Prostate gland (tissue), 2 donors: Measurements from ENCODE around the gene ARHGAP31. TPM values are rescaled to one million over a fixed set of nuclear protein-coding genes. Genes with fewer than 3 reads are reported as not detected.

ENCODE experiments used
- DNase-seq: peaks from one replicate; pipeline ENCODE4 v3.0.0-alpha.2; 2019; ENCODE audit warnings: low spot score
- H3K27ac ChIP-seq, 2 donors: fragments of 200-600 bp; sonication (generic); 2 replicates each; pipeline ENCODE4 v1.5.1; 2017 to 2019
- H3K27me3 ChIP-seq: fragments of 200-600 bp; sonication (generic); replicated peaks from 2 replicates; pipeline ENCODE4 v1.5.1; 2019; ENCODE audit not compliant: insufficient read depth
- H3K36me3 ChIP-seq, 2 donors: fragments of 200-600 bp; sonication (generic); 1 replicate in 1 of 2; 2 replicates in 1 of 2; pipeline versions ENCODE4 v1.5.1 to v1.8.1; 2017 to 2019
- H3K4me1 ChIP-seq: fragments of 200-600 bp; sonication (generic); replicated peaks from 2 replicates; pipeline ENCODE4 v1.5.1; 2019
- H3K4me3 ChIP-seq, 2 donors: fragments of 200-600 bp; sonication (generic); 2 replicates each; pipeline ENCODE4 v1.5.1; 2017 to 2019
- H3K9me3 ChIP-seq: fragments of 200-600 bp; sonication (generic); 2 replicates; pipeline ENCODE4 v1.5.1; 2017
- POLR2A ChIP-seq: fragments of 450-650 bp; IDR thresholded peaks from one replicate; pipeline ENCODE4 v1.6.1; 2016; ENCODE audit warnings: antibody characterized with exemption, mild to moderate bottlenecking
- POLR2AphosphoS5 ChIP-seq: sonication (generic); formaldehyde crosslinking; IDR thresholded peaks from one replicate; pipeline ENCODE4 v1.6.1; 2017; ENCODE audit warnings: antibody characterized with exemption
- WGBS: methylation state at CpG from one replicate; pipeline ENCODE4 v1.1.5; 2018; 5-methylcytosine and 5-hydroxymethylcytosine counted together
- intact Hi-C: fragments of 100-400 bp; cut with DNase I; formaldehyde crosslinking; loops from one replicate; pipeline ENCODE4 v1.14.2; 2022
- total RNA-seq, 2 donors: library from RNA; depleted of rRNA; stranded (reverse); fragments of >200 nt; gene quantifications; one replicate each; pipeline ENCODE4 v1.1.0, GENCODE V29; 2016
- TF ChIP-seq, protein P1 (sequence below), 4 experiments: fragments of 200-600 bp in 2 of 4; fragments of 450-650 bp in 2 of 4; sonication (generic) in 2 of 4; IDR thresholded peaks; 1 replicate in 3 of 4; 2 replicates in 1 of 4; pipeline ENCODE4 v1.5.1; 2016 to 2019; ENCODE audit warnings: antibody characterized with exemption in 4 of 4, mild to moderate bottlenecking in 2 of 4, moderate library complexity in 2 of 4

ARHGAP31 gene
- total RNA-seq, 2 donors from 2014 or later: 6.5 to 10.7 TPM

- intact Hi-C loops: no loop called here
- no peak overlapping the region for H3K4me3 ChIP-seq
- TF ChIP-seq POLR2A (no peak), POLR2AphosphoS5 (no peak)
- TF ChIP-seq, protein P1, sequence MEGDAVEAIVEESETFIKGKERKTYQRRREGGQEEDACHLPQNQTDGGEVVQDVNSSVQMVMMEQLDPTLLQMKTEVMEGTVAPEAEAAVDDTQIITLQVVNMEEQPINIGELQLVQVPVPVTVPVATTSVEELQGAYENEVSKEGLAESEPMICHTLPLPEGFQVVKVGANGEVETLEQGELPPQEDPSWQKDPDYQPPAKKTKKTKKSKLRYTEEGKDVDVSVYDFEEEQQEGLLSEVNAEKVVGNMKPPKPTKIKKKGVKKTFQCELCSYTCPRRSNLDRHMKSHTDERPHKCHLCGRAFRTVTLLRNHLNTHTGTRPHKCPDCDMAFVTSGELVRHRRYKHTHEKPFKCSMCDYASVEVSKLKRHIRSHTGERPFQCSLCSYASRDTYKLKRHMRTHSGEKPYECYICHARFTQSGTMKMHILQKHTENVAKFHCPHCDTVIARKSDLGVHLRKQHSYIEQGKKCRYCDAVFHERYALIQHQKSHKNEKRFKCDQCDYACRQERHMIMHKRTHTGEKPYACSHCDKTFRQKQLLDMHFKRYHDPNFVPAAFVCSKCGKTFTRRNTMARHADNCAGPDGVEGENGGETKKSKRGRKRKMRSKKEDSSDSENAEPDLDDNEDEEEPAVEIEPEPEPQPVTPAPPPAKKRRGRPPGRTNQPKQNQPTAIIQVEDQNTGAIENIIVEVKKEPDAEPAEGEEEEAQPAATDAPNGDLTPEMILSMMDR (IDR thresholded peaks at IDR 0.05): no peak
- no peaks in the 10 kb centered on the region for H3K4me1 ChIP-seq
- no peaks in the 10 kb centered on the region for H3K36me3 ChIP-seq
- H3K27me3 ChIP-seq: no peaks in the 10 kb centered on the region
- 98% methylated on average over 4 of the region's 4 CpGs for WGBS
- no peak overlapping the region for H3K27ac ChIP-seq
- H3K9me3 ChIP-seq: no peaks in the 10 kb centered on the region
- no peak for DNase-seq
Measured at GRCh38 chr3:119375510-119375909, 81.3 kb downstream of the ARHGAP31 start.

DNA sequence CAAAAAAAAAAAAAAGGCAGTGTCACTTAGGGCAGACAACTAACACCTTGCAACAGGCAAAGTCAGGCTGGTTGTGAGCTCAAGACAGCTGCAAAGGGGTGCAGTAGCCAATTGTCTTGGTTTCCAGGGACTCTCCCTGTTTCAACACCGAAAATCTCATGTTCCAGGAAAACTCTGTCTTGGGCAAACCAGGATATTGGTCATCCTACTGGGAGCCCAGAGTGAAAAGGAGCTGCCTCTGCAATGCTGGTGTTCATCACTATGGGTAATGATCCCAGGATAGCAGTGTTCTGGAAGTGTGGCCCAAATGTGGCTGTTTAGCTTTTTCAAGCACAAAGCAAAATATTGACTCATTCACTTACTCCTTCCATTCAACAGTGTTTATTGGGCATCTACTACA lies 82.6 kb downstream of the ARHGAP31 start:
- Histone ChIP-seq H3K36me3 (no peaks in the 10 kb centered on the region), H3K4me3 (no peak overlapping the region), H3K4me1 (no peaks in the 10 kb centered on the region), H3K27ac (no peak overlapping the region), H3K27me3 (no peaks in the 10 kb centered on the region), H3K9me3 (no peaks in the 10 kb centered on the region)
- intact Hi-C loops: no loop called here
- WGBS: 90% methylated on average over 1 of the region's 1 CpG
- TF ChIP-seq POLR2AphosphoS5 (no peak), POLR2A (no peak)
- TF ChIP-seq, protein P1 (IDR thresholded peaks at IDR 0.05): no peak
- no peak for DNase-seq

GRCh38 chr3:119378259-119378803 lies 84.1 kb downstream of the ARHGAP31 start:
- Histone ChIP-seq H3K27ac (no peak overlapping the region), H3K4me3 (no peak overlapping the region), H3K27me3 (no peaks in the 10 kb centered on the region), H3K9me3 (no peaks in the 10 kb centered on the region), H3K4me1 (no peaks in the 10 kb centered on the region), H3K36me3 (no peaks in the 10 kb centered on the region)
- TF ChIP-seq, protein P1 (IDR thresholded peaks at IDR 0.05): no peak
- TF ChIP-seq POLR2AphosphoS5: no peak
- no peak for TF ChIP-seq POLR2A
- DNase-seq: no peak
- 72% methylated on average over 8 of the region's 8 CpGs for WGBS
- intact Hi-C loops: no loop called here

- WGBS: 67% methylated on average over 3 of the region's 3 CpGs
- no peak overlapping the region for H3K27ac ChIP-seq
- intact Hi-C loops: no loop called here
- H3K9me3 ChIP-seq: no peaks in the 10 kb centered on the region
- H3K36me3 ChIP-seq: no peaks in the 10 kb centered on the region
- no peak for DNase-seq
- TF ChIP-seq, protein P1 (IDR thresholded peaks at IDR 0.05): no peak
- TF ChIP-seq POLR2AphosphoS5: no peak
- TF ChIP-seq POLR2A: no peak
- H3K4me1 ChIP-seq: no peaks in the 10 kb centered on the region
- no peak overlapping the region for H3K4me3 ChIP-seq
- no peaks in the 10 kb centered on the region for H3K27me3 ChIP-seq
Measured at GRCh38 chr3:119380697-119381096, 86.5 kb downstream of the ARHGAP31 start.

- Histone ChIP-seq H3K9me3 (no peaks in the 10 kb centered on the region), H3K4me3 (no peak overlapping the region), H3K27ac (no peak overlapping the region), H3K36me3 (no peaks in the 10 kb centered on the region), H3K4me1 (no peaks in the 10 kb centered on the region), H3K27me3 (no peaks in the 10 kb centered on the region)
- TF ChIP-seq POLR2AphosphoS5 (no peak), POLR2A (no peak)
- TF ChIP-seq, protein P1 (IDR thresholded peaks at IDR 0.05): no peak
- intact Hi-C loops: no loop called here
- WGBS: 92% methylated on average over 7 of the region's 7 CpGs
- no peak for DNase-seq
Measured at GRCh38 chr3:119382134-119382533, 88.0 kb downstream of the ARHGAP31 start.
